ENCODE data around the gene PTCHD4. TPM values are rescaled to one million over a fixed set of nuclear protein-coding genes. Genes with fewer than 3 reads are reported as not detected.
"Not testable (repeated sequence)": the region's sequence is repeated elsewhere in the genome, so short reads cannot be mapped to it uniquely, and the experiment has no call there.

PTCHD4 gene
- 2.1 TPM for total RNA-seq

- DNase-seq: no peak
Measured at GRCh38 chr6:48111143-48111506, at the start of gene PTCHD4. PTCHD4 (minus strand) TSS chr6:48111197; CDS start chr6:48068957, 42,240 bp downstream.

- DNase-seq: no peak
Measured at GRCh38 chr6:48151142-48151541, 40.1 kb upstream of the PTCHD4 start.

- DNase-seq: no peak
Measured at GRCh38 chr6:48150701-48151100, 39.7 kb upstream of the PTCHD4 start.

- no peak for DNase-seq
Measured at GRCh38 chr6:48147051-48147450, 36.1 kb upstream of the PTCHD4 start.

GRCh38 chr6:48144021-48144420 lies 33.0 kb upstream of the PTCHD4 start:
- no peak for DNase-seq

GRCh38 chr6:48141975-48142374 lies 31.0 kb upstream of the PTCHD4 start:
- DNase-seq: no peak

GRCh38 chr6:48139818-48140614 lies 29.0 kb upstream of the PTCHD4 start:
- no peak for DNase-seq

GRCh38 chr6:48136856-48137255 lies 25.9 kb upstream of the PTCHD4 start:
- DNase-seq: no peak

GRCh38 chr6:48135323-48136084 lies 24.5 kb upstream of the PTCHD4 start:
- no peak for DNase-seq

- no peak for DNase-seq
Measured at GRCh38 chr6:48134246-48134645, 23.2 kb upstream of the PTCHD4 start.

GRCh38 chr6:48123601-48124000 lies 12.6 kb upstream of the PTCHD4 start:
- DNase-seq: no peak

GRCh38 chr6:48121983-48122749 lies 11.2 kb upstream of the PTCHD4 start:
- not testable (repeated sequence) for DNase-seq

GRCh38 chr6:48116699-48117645 lies 6.0 kb upstream of the PTCHD4 start:
- DNase-seq: no peak

- DNase-seq: no peak
Measured at GRCh38 chr6:48113130-48113529, 2.1 kb upstream of the PTCHD4 start.

GRCh38 chr6:48111575-48111974 lies 578 bp upstream of the PTCHD4 start:
- DNase-seq: no peak

GRCh38 chr6:48110436-48111142 lies 408 bp downstream of the PTCHD4 start:
- no peak for DNase-seq

- DNase-seq: no peak
Measured at GRCh38 chr6:48109944-48110343, 1.1 kb downstream of the PTCHD4 start.

GRCh38 chr6:48102476-48103195 lies 8.4 kb downstream of the PTCHD4 start:
- DNase-seq: not testable (repeated sequence)

- DNase-seq: no peak
Measured at GRCh38 chr6:48101290-48101689, 9.7 kb downstream of the PTCHD4 start.

GRCh38 chr6:48100588-48100895 lies 10.5 kb downstream of the PTCHD4 start:
- no peak for DNase-seq
